Subcutaneous abdominal adipose tissue (tissue), 5 donors: ENCODE data around the gene CACNA2D3.

ENCODE experiments used
- H3K27ac ChIP-seq: one replicate; pipeline ENCODE4 v1.7.0; 2013; ENCODE audit warnings: low read depth, mild to moderate bottlenecking, inconsistent platforms, low read length, moderate library complexity
- H3K27me3 ChIP-seq, 5 donors: one replicate each; pipeline ENCODE4 v1.7.0; 2013; ENCODE audit warnings: low read length in 5 of 5, inconsistent platforms in 1 of 5; ENCODE audit not compliant: control insufficient read depth in 5 of 5, insufficient read depth in 4 of 5
- H3K36me3 ChIP-seq, 5 donors: one replicate each; pipeline ENCODE4 v1.7.0; 2013; ENCODE audit warnings: low read length in 5 of 5; ENCODE audit not compliant: control insufficient read depth in 5 of 5, insufficient read depth in 5 of 5
- H3K4me1 ChIP-seq, 5 donors: one replicate each; pipeline ENCODE4 v1.7.0; 2013; ENCODE audit warnings: low read length in 5 of 5, mild to moderate bottlenecking in 3 of 5, moderate library complexity in 1 of 5; ENCODE audit not compliant: control insufficient read depth in 5 of 5, insufficient read depth in 5 of 5
- H3K4me3 ChIP-seq, 5 donors: one replicate each; pipeline ENCODE4 v1.7.0; 2013; ENCODE audit warnings: low read length in 5 of 5, low read depth in 1 of 5
- H3K9ac ChIP-seq, 5 donors: one replicate each; pipeline ENCODE4 v1.7.0; 2013; ENCODE audit warnings: low read length in 5 of 5, mild to moderate bottlenecking in 4 of 5, moderate library complexity in 3 of 5
- H3K9me3 ChIP-seq, 5 donors: one replicate each; pipeline ENCODE4 v1.7.0; 2013; ENCODE audit warnings: low read length in 5 of 5; ENCODE audit not compliant: control insufficient read depth in 5 of 5
- donor health status: healthy.
- donor health status: healthy.
- donor health status: healthy.
- donor health status: healthy.
- donor health status: healthy.

CACNA2D3 gene

GRCh38 chr3:55013145-55013925 lies 891.0 kb downstream of the CACNA2D3 start:
- Histone ChIP-seq H3K9ac (no peak overlapping the region), H3K4me3 (no peak overlapping the region), H3K27ac (no peak overlapping the region), H3K4me1 (no peaks in the 10 kb centered on the region), H3K36me3 (no peaks in the 10 kb centered on the region), H3K9me3 (no peaks in the 10 kb centered on the region), H3K27me3 (no peaks in the 10 kb centered on the region)

- Histone ChIP-seq H3K9ac (no peak overlapping the region), H3K27me3 (no peaks in the 10 kb centered on the region), H3K4me3 (no peak overlapping the region), H3K36me3 (no peaks in the 10 kb centered on the region), H3K27ac (no peak overlapping the region), H3K4me1 (no peaks in the 10 kb centered on the region), H3K9me3 (no peaks in the 10 kb centered on the region)
These were observed 891.7 kb downstream of the CACNA2D3 start for GRCh38 chr3:55014081-55014480.

- H3K9me3 ChIP-seq: no peaks in the 10 kb centered on the region
- H3K27me3 ChIP-seq: no peaks in the 10 kb centered on the region
- no peaks in the 10 kb centered on the region for H3K4me1 ChIP-seq
- no peaks in the 10 kb centered on the region for H3K36me3 ChIP-seq
- H3K4me3 ChIP-seq: no peak overlapping the region
- no peak overlapping the region for H3K9ac ChIP-seq
- no peak overlapping the region for H3K27ac ChIP-seq
These were observed 892.6 kb downstream of the CACNA2D3 start for GRCh38 chr3:55014906-55015305.

GRCh38 chr3:55017876-55018275 lies 895.5 kb downstream of the CACNA2D3 start:
- Histone ChIP-seq H3K27me3 (no peaks in the 10 kb centered on the region), H3K27ac (no peak overlapping the region), H3K36me3 (no peaks in the 10 kb centered on the region), H3K9ac (no peak overlapping the region), H3K9me3 (no peaks in the 10 kb centered on the region), H3K4me1 (no peaks in the 10 kb centered on the region), H3K4me3 (no peak overlapping the region)

- no peak overlapping the region for H3K27ac ChIP-seq
- H3K27me3 ChIP-seq: no peaks in the 10 kb centered on the region
- H3K4me1 ChIP-seq: peaks cover 0 to 2% (median 0%) of the 10 kb centered on the region in 5 donors
- H3K9me3 ChIP-seq: no peaks in the 10 kb centered on the region
- no peak overlapping the region for H3K4me3 ChIP-seq
- no peaks in the 10 kb centered on the region for H3K36me3 ChIP-seq
- no peak overlapping the region for H3K9ac ChIP-seq
These were observed 908.6 kb downstream of the CACNA2D3 start for GRCh38 chr3:55030938-55031337.

- no peaks in the 10 kb centered on the region for H3K9me3 ChIP-seq
These were observed 914.7 kb downstream of the CACNA2D3 start for GRCh38 chr3:55036883-55037577.

GRCh38 chr3:55042591-55042990 lies 920.2 kb downstream of the CACNA2D3 start:
- Histone ChIP-seq H3K27me3 (no peaks in the 10 kb centered on the region), H3K4me1 (no peaks in the 10 kb centered on the region), H3K9me3 (no peaks in the 10 kb centered on the region), H3K36me3 (no peaks in the 10 kb centered on the region), H3K27ac (no peak overlapping the region), H3K4me3 (no peak overlapping the region), H3K9ac (no peak overlapping the region)

More at GRCh38 chr3:55036883-55037577, 914.7 kb downstream of the CACNA2D3 start:
- no peak overlapping the region for H3K27ac ChIP-seq
- no peaks in the 10 kb centered on the region for H3K27me3 ChIP-seq
- no peaks in the 10 kb centered on the region for H3K4me1 ChIP-seq
- no peak overlapping the region for H3K4me3 ChIP-seq
- H3K9ac ChIP-seq: no peak overlapping the region
- no peaks in the 10 kb centered on the region for H3K36me3 ChIP-seq

GRCh38 chr3:55044486-55044885 lies 922.1 kb downstream of the CACNA2D3 start:
- Histone ChIP-seq H3K4me3 (no peak overlapping the region), H3K4me1 (no peaks in the 10 kb centered on the region), H3K9ac (no peak overlapping the region), H3K36me3 (no peaks in the 10 kb centered on the region), H3K27ac (no peak overlapping the region), H3K27me3 (no peaks in the 10 kb centered on the region), H3K9me3 (no peaks in the 10 kb centered on the region)

GRCh38 chr3:55059027-55059629 lies 936.8 kb downstream of the CACNA2D3 start:
- peaks cover 0 to 8% (median 4%) of the 10 kb centered on the region in 5 donors for H3K9me3 ChIP-seq
- no peaks in the 10 kb centered on the region for H3K36me3 ChIP-seq
- H3K27me3 ChIP-seq: no peaks in the 10 kb centered on the region
- no peak overlapping the region for H3K9ac ChIP-seq
- no peak overlapping the region for H3K4me3 ChIP-seq
- no peaks in the 10 kb centered on the region for H3K4me1 ChIP-seq
- no peak overlapping the region for H3K27ac ChIP-seq
